ENCODE results near the gene ACBD4.

GRCh38 chr17:45162025-45162687 is 26.7 kb downstream of the ACBD4 start:
- no peak for TF ChIP-seq ZFX (IDR thresholded peaks at IDR 0.05; ENCODE audit: borderline replicate concordance)
- TF ChIP-seq, protein P1, sequence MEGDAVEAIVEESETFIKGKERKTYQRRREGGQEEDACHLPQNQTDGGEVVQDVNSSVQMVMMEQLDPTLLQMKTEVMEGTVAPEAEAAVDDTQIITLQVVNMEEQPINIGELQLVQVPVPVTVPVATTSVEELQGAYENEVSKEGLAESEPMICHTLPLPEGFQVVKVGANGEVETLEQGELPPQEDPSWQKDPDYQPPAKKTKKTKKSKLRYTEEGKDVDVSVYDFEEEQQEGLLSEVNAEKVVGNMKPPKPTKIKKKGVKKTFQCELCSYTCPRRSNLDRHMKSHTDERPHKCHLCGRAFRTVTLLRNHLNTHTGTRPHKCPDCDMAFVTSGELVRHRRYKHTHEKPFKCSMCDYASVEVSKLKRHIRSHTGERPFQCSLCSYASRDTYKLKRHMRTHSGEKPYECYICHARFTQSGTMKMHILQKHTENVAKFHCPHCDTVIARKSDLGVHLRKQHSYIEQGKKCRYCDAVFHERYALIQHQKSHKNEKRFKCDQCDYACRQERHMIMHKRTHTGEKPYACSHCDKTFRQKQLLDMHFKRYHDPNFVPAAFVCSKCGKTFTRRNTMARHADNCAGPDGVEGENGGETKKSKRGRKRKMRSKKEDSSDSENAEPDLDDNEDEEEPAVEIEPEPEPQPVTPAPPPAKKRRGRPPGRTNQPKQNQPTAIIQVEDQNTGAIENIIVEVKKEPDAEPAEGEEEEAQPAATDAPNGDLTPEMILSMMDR (IDR thresholded peaks at IDR 0.05) = no peak
